NCI-H460 (cell line): ENCODE data around the gene AMACR. TPM values are rescaled to one million over a fixed set of nuclear protein-coding genes. Genes with fewer than 3 reads are reported as not detected.

Source experiments
- DNase-seq: peaks from one replicate; pipeline ENCODE4 v3.0.0-alpha.2; 2016; ENCODE audit warnings: low read depth; ENCODE audit errors: extremely low read depth
- polyA plus RNA-seq: library from polyadenylated mRNA; depleted of rRNA; stranded (reverse); fragments of >200 nt; gene quantifications from 2 replicates; pipeline ENCODE4 v1.2.3, GENCODE V29; 2014; cell fraction: nucleus; rRNA removed
- total RNA-seq: library from RNA; depleted of rRNA; stranded (reverse); fragments of >200 nt; shearing (Covaris generic); gene quantifications from 2 replicates; pipeline ENCODE4 v1.2.3, GENCODE V29; 2014; rRNA removed

AMACR gene
- 8.3 and 10.4 TPM in 2 replicates for total RNA-seq
- polyA plus RNA-seq = 8.7 and 14.3 TPM in 2 replicates

DNA sequence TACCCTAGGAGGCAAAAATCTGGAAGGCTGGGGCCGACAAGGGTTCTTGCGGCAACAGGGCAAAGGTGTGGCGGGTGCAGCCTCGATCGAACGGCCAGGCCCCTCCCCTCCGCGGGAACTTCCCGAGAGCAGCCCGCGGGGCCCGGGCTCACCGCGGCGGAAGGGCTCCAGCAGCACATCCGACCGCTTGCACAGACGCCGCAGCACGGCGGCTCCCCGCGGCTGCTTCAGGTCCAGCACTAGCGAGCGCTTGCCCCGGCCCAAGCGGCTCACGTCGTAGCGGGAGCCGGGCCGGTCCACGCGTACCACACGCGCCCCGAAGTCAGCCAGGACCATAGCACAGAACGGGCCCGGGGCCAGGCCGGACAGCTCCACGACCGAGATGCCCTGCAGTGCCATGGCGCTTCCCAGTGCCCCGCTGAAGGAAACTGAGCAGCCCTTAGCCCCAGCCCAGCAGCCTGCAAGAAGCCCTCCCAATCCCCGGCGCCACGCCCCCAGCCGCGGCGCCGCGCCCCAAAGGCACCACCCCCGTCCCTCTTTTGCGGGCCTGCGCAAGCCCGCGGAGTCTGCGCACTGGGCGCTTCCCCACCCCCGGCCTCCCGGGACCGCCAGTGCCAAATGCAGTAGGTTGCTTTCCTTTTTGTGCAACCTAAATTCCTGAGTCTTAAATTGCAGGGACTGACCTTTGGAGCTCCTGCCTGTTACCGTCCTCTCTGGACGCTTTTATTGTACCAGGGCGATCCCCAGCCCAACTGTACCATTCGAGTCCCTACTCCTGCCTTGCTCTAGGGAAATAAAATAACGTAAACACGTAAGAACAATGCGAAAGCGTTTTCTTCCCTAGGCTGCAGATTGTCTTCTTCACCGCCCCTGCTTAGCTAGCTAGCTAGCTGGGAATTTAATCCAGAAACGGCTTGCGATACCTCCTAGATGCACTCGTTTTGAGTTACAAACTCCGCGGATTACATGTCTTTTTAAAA is at the start of gene AMACR:
TSS of gene AMACR (minus strand) at position 430 of the 980 bp plus-strand sequence. CDS start at position 399, 31 bp downstream.
- DNase-seq = peak; percentile 81

GRCh38 chr5:34057569-34057968 is 49.7 kb upstream of the AMACR start:
- no peak for DNase-seq

DNA sequence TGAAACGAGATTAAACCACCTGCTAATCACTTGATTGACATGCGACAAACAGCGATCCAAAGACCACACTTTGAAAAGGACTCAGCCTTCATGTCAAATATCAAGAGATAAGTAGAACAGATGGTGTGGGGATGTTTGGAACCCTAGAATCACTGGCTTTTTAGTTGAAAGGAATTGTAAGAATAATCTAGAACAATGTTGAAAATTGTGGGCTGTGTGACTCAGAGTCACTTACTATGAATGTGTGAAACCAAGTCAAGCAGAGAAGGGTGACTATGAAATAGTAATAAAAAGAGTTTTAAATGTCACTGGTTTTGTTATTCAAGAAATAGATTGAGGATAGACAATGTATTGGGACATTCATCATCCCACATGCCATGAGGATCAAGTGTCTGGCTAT is 49.3 kb upstream of the AMACR start:
- no peak for DNase-seq

DNA sequence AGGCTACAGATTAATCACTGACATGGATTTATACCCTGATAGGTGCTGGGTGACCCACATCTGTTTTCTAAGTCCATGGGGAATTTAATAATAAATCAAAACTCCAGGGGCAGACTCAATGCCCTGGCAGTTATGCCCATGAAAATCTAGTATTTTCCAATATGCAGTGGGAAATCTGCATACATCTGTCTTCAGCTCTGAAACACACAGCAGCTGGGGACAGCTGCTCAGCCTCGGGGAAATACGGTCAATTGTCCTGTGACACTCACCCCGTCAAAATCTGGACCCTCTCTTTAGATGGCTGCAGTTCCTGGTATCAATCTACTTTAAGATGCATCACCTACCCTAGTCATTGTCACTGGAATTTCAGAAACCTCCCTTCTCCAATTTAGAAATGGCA is 47.8 kb upstream of the AMACR start:
- no peak for DNase-seq

DNA sequence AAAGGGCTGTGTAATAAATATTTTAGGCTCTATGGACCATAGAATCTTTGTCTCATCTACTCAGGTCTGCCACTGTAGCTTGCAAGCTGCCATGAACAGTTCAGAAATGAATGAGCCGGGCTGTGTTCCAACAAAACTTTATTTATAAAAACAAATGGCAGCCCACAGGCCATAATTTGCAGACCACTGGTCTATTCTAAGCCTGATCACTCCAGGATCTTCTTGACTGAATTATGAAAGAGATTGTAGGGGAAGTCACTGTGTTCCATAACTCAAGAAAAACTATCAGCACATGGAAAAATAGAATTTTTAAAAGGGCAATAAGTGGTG is 46.5 kb upstream of the AMACR start:
- DNase-seq = no peak

DNA sequence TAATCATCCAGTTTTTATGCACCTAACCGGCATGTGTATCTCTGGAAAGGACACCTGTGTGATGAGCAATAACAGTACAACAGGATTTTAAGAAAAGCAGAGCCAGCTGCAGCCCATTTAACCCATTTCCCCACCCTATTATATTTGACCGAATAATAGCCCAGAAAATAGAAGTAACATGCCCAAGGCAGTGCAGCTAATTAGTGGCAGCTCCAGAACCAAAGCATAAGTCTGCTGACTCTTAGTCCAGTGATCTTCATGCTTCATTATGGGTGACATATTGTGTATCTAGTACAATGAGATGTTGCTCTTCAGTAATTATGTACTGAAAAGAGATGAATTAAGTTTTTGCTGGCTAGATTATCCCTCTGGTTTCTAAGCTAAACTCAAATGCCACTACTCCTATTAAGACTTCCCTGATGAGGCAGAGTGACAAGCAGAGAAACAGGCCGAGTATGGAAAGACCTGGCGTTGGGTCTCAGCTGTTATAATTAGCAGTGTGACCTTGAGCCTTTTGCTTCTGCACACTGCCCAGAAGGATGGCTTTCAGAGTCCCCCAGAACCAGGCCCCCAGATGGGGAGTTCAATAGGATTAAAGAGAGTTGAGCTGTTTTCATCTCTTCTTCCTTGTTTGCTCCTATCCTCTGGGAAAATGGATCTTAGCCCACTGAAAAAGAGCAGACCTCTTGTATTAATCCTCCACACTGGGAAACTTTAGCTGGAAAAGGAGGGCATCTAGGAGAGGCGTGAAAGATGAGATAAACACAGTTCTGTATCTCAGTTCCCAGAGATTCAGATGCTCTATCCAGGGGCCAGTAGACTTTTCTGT is 45.9 kb upstream of the AMACR start:
- DNase-seq = no peak

DNA sequence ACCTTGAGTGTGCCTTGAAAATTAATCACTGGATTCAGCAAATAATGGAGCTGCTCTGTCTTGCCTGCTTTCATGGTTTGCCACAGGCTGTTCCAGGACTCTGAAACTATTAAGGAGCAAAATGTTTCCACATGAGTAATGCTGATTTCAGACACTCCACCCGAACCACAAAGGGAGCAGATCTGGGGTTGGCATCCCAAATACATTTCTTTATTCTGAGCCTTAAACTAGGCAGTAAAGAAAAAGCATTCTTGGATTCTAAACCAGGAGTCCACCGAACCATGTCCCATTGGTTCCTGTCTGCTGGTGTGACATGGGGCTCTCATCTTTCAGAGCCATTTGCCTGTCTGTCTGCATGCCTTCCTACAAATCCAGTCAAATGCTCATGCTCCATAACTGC is 45.3 kb upstream of the AMACR start:
- DNase-seq = no peak

DNA sequence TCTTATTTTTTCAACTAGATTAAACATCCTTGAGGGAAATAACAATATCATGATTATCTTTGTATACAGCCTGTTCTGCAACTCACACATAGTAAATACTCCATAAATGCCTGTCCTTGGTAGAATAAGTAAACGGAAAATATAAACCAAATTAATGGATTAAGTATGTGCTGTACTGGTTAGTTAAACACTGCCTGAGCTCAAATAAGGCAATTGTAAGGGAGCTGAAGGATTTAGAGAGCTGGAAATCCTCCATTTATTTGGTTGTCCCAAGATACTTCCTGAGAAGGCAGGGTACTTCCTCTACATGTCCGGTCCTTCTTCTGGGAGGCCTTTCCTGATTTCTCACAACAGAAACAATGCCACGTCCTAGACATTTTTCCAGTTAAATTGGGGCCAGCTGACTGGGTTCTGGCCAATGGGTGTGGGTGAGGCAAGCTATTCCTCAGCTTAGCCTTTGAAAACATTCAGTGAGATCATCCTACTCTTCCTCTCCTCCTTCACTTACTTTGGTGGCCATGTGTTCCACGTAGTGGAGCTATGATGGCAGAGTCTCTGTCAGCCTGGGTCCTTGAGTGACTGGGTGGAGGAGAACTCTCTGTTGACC is 43.6 kb upstream of the AMACR start:
- DNase-seq = no peak

DNA sequence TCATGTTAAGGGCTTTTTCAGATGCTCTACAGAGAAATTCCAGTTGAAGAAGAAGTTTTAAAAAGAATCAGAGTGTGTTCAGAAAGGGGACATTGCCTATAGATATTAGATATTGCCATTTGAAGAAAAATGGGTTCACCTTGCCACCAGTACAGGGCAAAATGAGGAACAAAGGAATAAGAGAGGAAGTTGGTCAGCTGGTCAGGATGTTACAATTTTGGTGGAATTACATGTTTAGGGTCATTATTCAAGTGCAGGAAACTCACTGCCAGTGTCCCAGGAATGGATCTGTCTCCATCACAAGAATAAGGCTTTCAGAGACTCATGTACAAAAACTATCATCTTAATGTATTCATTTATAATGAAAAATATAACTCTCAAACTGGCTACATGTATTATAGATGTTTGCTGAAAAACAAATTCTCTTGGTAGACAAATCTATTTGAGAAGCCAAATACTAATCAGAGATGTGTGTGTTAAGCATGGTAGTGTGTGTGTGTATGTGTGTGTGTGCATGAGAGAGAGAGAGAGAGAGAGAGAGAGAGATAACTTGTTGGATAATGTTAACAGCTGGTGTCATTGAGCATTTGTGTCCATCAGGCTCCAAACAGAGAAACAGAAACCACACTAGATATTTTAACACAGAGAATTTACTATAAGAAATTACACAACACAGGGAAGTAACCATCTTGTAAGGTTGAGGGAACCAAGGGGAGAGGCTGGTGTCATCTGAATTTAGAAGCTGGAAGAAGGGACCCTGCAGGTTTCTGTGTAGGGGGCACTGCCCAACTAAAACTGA is 40.1 kb upstream of the AMACR start:
- DNase-seq = no peak

DNA sequence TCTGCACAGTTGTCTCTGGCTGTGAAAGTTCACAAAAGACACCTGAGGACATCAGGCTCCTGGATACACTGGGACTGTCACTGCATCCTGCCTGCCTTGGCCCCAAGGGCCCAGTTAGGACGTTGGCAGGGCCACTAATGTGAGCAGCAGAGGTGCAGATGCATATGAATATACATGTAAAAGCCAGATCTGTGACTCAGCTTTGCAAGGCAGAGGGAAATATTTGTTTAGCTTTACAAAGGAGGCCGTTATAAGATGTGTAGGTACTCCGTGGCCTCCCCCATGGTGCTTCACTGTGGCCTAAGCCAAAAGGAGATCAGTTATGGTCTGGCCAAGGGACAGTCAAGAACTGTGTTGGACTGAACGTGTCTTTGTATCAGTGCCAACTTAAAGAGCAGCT is 39.3 kb upstream of the AMACR start:
- DNase-seq = no peak

GRCh38 chr5:34045996-34046395 is 38.1 kb upstream of the AMACR start:
- no peak for DNase-seq

DNA sequence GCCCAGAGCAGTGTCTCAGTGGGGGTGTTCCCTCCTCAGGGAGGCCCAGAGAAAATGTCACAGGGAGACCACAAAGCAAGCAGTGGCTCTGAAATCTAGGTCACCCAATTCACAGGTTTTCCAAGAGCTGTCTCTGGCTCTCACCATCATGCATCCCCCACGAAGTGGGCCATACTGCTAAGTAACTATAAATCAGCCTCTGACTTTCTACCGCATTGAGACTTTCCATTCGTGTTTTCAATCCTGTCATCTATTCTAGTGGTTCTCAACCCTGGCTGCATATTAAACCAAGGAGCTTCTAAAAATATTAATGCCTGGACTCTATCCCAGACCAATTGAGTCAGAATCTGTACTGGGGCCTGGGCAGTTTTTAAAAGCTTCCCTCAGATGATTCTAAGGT is 37.2 kb upstream of the AMACR start:
- DNase-seq = no peak

GRCh38 chr5:34043099-34043876 is 35.4 kb upstream of the AMACR start, which contains the start of gene C1QTNF3:
C1QTNF3 (minus strand) TSS chr5:34043213; CDS start chr5:34043125, 88 bp downstream.
- no peak for DNase-seq

GRCh38 chr5:34042321-34042720 is 34.5 kb upstream of the AMACR start:
- no peak for DNase-seq

DNA sequence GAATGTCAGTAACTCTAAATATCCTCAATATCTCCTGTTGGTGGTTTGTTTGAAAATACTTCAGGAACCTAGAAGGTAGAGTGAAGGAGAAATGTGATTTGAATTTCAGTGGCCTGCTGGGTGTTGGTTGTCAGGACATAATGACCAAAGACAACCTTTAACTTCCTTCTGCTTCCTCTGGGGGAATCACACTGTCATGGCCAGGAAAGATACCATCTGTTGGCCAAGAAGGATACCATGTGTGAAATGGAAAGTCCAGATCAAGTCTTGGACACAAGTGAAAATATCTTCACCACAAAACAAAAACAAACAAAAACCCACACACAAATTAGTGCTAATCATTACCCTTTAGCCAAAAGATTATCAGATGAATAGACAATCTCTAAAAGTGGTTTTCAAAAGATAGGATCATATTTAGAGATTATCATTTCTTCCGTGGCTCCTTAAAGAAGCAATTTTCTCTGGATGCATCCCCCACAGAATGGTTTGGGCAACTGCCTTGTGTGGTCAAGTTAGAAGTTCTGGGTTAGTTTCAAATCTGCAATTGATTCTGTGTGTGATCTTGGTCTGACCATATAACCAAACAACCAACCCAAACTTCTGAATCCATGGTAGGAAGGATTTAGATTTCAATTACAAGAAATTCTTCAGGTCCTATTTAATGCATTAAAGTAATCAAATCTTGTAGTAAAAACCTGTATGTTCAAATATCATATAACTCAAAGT is 33.6 kb upstream of the AMACR start:
- no peak for DNase-seq

- DNase-seq = no peak
Measured at GRCh38 chr5:34040472-34040871, 32.6 kb upstream of the AMACR start.

- DNase-seq = peak; percentile 20
Measured at GRCh38 chr5:34039398-34040157, 31.7 kb upstream of the AMACR start.

DNA sequence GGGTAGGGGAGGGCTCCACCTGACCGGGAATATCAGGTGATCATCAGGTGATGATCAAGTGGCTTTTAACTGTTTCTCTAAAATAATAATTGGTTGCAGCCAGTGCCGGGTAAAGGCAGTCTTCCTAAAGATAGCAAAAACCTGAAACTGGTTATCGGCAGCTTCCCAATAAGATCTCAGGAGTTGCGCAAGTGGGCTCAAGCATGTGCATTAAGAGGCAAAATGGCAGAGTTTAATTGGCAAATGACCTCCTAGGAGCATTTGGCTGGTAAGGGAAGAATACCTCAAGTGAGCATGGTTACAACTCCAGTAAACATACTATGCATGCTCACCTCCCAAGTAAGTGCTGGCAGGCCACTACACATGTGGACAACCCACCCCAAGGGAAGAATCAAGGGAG is 31.0 kb upstream of the AMACR start:
- no peak for DNase-seq
